NCI-H1092 (cell line): ENCODE data around the gene AASDH.

ENCODE experiments used
- DNase-seq: peaks from one replicate; lab custom pipeline; 2025; lab: John Stamatoyannopoulos, UW

Gene AASDH, protein sequence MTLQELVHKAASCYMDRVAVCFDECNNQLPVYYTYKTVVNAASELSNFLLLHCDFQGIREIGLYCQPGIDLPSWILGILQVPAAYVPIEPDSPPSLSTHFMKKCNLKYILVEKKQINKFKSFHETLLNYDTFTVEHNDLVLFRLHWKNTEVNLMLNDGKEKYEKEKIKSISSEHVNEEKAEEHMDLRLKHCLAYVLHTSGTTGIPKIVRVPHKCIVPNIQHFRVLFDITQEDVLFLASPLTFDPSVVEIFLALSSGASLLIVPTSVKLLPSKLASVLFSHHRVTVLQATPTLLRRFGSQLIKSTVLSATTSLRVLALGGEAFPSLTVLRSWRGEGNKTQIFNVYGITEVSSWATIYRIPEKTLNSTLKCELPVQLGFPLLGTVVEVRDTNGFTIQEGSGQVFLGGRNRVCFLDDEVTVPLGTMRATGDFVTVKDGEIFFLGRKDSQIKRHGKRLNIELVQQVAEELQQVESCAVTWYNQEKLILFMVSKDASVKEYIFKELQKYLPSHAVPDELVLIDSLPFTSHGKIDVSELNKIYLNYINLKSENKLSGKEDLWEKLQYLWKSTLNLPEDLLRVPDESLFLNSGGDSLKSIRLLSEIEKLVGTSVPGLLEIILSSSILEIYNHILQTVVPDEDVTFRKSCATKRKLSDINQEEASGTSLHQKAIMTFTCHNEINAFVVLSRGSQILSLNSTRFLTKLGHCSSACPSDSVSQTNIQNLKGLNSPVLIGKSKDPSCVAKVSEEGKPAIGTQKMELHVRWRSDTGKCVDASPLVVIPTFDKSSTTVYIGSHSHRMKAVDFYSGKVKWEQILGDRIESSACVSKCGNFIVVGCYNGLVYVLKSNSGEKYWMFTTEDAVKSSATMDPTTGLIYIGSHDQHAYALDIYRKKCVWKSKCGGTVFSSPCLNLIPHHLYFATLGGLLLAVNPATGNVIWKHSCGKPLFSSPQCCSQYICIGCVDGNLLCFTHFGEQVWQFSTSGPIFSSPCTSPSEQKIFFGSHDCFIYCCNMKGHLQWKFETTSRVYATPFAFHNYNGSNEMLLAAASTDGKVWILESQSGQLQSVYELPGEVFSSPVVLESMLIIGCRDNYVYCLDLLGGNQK

DNA sequence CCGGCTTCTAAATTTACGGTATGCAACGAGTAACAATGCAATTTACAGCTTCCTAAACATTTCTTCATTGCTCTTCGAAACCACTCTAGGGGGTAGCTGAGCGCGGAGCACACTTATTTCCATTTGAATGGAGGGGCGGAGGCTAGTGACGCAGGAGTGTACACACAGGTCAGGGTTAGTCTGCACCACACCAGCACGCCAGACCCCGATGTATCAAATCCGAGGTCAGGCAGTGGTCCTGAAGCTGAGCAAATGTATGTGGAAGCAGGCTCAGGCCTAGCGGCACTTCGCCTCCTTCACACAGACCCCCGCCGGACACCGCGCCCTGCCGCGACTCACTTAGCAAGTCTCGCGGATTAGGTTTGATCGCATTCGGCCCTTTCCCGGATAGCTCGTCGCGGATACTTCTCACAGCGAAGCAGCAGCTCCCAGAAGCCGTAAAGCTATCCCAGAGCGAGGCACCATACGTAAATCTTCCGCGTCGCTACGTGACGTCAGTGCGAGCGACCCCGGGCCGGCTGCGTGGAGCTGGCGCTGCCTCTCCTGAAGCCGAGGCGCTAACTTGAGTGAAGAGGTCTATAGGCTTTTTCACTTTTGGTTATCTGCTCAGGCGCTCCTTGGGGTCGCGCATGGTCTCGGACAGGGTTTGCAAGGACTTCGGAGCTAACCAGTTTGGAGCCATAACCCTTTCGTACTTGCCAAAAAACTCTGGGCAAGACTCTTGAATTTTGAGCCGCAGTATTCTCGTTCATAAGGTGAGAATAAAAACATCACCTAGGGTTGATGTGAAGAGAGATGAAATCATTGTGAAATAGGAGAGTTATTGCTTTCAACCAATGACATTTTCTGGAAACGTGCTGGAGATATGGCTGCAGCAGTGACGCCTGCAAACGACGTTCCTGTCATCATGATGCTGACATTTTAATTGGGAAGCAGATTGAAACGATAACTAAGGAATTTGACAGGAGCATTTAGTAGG, at the start of gene AASDH:
AASDH (minus strand) TSS at position 469 of the 979 bp plus-strand sequence. CDS start 3,192 bp downstream, outside the sequence.
- peak; percentile 92 for DNase-seq

DNA sequence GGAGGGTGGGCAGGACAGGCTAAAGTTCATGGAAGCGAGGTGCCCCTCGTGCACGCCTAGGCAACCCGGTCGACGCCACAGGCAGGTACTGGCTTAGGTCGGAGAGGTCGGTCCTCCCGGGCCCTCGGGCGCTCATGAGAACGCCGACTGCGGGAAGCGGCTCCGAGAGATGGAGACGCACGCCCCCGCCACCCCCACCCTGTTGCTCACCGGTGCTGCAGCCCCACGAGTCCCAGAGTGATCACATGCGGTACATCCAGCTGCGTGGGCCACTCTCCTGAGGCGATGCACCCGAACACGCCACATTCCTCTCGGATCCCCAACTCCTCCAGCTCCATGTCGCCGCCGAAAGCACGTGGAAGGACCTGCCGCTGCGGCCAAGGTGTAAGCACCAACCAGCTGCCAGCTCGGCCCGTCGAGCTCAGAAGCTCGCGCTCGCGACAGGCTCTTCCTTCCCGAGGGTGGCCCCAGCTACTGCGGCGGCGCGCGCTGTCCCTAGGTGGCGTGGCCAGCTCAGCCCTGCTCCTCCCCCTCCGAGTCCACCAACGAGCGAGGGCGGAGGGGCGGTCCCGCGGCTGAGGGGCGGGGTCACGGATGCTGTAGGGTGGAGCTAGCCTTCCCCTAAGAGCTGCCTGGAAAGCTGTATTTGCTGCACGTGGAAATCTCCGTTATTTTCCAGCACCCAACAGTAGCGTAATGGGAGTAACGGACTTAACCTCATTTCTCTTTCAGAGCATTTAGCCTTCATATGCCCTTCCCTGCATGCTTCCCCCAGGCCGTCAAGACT, 48.0 kb upstream of the AASDH start, which contains the start of gene PPAT:
PPAT (minus strand) TSS at position 476 of the 787 bp plus-strand sequence; CDS start at position 338, 138 bp downstream.
- peak; percentile 95 for DNase-seq

DNA sequence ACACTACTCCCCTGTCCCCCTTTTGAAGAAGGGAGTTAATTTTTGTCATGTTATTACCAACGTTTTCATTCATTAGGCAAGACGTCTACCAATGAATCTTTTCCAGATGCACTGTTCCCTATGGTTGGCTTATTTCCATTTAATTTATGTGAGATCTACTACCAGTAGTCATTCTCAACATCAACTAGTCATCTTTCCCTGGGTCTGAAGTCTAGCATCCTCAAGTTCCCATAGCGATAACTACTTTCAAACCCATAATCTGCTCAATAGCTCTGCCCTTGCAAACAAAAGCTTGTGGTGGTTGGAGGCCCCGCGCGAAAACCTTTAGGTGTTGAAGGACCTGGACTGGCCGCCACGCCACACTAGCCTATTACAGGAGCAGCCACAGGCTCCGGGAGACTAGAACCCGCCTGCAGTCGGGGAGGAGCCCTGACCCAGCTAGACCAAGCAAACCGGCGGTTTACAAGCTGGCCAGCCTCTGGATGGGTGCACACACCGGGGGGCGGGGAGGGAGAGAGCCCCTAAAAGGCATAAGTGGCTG, 47.4 kb upstream of the AASDH start:
- DNase-seq, result peak; percentile 58

DNA sequence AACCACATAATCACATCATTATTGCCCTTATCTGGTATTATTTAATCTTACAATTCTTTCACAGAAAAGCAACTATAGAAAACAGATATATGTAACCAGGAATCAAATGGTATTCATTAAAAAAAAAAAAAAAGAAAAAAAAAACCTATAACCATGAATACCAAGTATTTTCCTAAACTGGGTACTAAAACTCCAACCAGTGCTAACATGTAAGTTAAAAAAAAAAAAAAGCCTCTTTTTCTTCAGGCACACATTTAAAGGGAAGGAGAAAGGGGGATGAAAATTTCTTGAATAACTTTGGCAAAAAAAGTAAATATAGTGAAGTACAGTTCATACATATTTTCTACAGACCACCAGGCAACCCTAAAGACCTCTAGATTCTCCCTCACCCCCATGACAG, 46.0 kb upstream of the AASDH start:
- DNase-seq, result no peak

DNA sequence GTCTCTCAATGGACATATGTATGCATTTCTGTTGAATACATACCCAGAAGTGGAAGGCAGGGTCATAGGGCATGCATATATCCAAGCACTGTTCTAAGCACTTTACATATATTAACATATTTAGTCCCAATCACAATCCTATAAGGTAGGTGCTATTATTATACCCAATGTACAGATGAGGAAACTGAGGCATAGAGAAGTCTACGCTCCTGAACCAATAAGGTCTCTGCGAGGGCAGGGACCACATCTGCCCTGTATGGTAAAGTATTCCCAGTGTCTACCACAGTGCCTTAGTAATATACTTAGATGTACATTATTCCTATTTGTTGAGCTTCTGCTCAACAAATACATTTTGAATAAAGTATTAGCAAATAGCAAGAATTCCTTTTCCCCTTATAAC, 42.9 kb upstream of the AASDH start:
- no peak for DNase-seq

DNA sequence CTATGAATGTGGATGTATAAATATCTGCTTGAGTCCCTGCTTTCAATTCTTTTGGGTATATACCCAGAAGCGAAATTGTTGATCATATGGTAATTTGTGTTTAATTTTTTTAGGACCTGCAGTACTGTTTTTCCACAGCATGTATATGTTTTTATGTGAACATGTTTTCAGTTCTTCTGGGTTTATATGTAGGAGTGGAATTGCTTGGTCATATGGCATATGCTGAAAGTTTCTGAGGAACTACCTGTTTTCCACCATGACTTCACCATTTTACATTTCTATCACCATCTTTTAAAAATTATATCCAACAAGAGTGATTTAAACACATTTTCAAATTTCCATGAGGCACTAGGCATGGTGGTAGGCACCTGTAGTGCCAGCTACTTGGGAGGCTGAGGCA, 39.9 kb upstream of the AASDH start:
- DNase-seq, result no peak

DNA sequence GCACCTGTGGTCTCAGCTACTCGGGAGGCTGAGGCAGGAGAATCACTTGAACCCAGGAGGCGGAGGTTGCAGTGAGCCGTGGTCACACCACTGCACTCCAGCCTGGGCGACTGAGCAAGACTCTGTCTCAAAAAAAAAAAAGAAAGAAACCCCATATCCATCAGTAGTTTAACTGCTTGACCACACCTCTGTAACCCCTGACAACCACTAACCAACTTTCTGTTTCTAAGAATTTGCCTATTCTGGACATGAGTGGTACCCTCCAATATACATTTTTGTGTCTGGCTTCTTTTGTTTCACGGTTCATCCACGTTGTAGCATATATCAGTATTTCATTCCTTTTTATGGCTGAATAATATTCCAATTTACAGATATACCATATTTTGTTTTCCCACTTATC, 39.0 kb upstream of the AASDH start:
- DNase-seq, result no peak

DNA sequence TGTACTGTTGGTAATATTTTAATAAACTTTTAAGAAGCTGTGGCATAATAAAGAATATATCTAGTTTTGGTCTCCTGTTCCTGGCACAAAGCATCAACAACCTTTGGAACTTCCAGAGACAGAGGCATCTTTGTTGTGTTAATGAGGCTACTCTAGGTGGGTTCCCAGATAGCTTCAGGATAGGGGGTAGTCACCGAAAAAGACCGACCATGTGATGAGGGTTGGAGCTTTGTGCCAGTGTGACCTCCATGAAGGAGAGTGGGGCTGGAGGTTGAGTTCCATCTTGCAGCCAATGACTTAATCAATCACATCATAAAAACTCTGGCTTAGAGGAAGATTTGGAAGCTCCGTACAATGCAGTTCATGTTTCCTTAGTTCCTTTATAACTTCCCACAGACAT, 38.2 kb upstream of the AASDH start:
- DNase-seq, result no peak

DNA sequence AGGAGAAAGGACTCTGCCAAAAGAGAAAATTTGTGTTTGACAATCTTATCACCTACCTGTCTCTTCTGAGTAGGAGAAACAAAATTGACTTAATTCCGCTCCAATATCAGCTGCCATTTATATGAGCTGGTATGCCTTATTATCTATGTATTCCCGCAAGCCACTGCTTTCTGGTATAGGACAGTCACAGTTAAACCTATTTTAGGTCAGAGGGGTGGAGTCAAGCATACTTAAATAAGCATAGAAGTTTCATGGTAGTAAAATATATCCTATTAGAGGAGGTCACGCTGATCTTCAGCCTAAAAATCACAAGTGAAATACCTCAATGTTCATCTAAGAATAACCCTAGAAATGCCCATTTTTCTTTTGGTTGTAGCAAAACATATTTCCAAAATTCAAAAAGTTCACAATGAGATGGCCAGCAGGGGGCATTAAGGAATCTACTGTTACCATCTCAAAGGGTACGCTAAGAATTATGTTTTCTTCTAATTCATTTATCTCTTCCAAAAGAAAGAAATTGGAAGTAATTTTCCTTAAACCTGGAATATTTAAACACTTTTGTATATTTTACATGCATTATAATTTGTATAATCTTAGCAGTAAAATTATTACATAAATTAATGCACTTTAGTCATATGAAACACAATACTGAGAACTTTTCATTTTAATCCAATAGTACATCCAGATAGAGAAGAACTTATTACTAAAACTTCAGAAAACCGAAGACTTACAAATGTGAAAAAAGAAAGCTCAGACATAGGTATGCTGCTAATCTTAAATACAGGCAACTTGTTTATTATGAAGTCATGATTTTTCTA, 37.6 kb upstream of the AASDH start:
- DNase-seq, result no peak

DNA sequence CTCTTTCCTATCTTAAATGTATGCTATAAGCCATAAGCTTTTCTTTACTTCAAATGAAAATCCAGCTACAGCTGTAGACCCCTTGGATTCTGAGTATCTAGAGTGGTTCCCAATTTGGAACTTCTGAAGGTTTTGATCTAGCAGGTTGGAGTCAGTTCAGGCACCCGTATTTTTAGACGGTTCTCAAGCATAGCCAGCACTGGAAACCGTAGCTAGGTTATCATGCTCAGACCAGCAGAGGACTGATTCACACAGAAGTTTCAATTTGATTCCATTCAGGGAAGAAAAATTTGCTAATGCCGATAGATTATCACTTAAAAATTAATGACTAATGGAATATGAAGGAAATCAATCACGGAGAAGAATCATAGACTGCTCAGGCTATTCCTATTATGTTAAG, 36.9 kb upstream of the AASDH start:
- DNase-seq, result no peak

DNA sequence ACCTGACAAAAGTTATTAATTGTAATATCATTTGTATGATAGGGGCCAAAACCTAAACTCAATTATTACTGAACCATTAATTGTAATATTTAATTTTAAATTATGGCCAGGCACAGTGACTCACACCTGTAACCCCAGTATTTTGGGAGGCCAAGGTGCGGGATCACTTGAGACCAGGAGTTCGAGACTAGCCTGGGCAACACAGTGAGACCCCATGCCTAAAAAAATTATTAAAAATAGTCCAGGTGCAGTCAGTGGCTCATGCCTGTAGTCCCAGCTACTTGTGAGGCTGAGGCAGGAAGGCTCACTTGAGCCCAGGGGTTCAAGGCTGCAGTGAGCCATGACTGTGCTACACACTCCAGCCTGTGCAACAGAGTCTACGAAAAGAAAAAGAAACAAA, 30.1 kb upstream of the AASDH start:
- DNase-seq, result no peak

DNA sequence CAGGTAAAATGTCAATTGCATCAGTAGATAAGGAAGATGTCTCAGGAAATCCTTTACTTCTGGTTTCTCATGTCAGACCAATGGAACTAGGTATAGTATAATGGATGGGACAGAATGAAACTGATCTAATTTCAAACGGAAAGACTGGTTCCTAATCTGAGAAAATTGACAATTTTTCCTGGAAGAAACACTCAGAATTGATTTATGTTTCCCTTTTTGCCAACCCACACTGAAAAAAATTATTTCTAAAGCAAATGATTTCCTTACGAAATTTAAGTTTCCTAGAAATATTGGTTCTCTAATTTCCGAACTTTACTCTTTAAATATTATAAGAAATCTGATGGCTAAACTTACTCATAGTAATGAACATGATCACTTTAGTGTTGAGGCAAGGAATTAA, 29.1 kb upstream of the AASDH start:
- no peak for DNase-seq

DNA sequence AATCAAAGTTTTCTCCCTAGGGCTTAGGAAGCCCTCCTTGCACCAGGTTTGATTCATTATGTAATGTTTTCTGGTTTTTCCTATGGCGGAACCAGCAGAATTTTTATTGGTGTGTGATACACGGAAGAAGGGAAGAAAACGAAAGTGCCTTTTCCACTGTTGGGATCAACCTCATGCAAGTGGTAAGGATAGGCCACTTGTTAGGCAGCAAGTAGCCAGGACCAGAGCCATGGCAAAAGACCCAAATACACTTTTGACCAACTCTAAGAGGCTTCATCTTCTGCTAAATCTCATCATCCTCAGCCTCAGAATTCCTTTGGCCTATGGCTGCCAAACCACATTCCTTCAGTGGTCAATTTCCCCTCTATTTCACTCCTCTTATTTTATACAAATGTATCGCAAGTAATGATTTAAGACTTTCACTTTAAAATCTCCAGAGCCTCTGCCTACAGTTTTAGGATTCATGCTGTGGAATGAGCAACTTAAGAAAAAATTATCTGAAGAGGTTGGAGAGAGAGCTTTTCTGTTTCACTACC, 26.9 kb upstream of the AASDH start:
- no peak for DNase-seq

DNA sequence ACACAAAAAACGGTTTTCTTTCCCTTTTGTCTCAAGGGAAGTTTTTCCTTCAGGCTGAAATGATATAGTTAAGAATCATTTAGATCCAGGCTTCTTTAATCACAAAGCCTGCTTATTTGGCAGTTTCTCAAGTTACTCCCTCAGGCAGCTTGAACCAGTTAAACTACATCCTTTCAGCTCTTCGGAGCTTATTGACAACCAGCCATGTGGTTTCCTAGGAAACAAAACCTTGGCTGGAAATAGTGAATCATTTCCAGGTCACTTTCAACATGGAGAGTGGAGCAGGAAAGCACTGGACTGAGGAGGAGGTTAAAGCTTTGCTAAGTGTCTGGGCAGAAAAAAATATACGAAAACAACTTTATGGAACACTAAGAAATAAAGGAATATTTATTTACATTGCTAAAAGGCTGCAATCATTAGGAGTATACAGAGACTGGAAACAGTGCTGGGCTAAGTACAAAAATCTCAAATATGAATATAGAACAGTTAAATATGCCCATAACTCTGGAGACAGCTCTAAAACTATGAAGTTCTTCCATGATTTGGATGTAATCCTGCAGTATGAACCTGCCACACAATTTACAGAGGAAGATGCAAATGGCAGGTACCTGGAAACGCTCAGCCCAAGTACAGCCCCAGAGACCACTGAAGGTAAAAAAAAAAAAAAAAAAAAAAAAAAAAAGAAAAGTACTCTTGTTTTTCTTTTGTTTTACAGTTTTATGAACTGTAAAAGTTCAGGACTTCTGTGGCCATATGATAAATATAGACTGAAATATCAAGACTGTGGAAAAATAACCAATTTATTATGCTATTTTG, 23.2 kb upstream of the AASDH start:
- peak; percentile 86 for DNase-seq

DNA sequence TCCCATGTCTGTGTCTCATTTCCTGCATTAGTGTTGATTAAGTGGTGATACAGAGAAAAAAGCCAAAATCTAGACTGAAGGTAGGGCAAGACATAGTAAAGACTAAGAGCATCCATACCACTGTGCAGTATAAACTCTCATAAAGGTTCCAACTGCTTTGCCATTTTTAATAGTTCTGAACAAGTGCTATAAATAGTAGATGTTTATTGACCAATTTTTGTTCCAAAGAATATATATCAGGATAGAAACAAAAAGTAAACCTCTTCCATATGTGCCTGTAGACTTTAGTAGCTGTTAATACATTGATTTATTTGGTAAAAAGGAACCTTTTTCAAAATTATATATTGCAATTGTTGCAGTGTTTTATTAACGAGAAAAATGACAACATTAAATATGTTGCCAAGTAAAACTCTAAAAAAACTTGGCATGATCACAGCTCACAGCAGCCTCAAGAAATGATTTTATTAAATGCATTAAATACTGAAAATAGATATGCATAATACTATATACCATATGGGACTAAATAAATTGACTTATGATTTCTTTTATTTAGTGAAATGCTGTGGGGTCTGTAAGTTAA, 22.3 kb upstream of the AASDH start:
- DNase-seq, result no peak

DNA sequence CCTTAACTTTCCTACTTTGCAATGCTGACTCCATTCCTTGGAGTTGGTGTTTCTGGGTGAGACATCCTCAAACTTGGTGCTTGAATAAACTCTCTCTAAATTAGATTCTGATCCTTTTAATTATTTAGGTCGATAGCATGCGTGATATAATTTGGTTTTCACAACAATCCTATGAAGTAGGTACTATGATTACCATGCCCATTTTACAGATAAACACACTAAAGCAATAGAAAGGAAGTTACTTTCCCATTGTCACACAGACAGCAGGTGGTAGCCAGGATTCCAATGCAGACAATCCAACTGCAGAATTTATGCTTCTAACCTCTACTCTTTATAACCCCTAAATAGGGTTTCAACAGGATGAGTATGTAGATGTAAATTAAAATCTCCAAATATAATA, 21.7 kb upstream of the AASDH start:
- DNase-seq, result no peak

DNA sequence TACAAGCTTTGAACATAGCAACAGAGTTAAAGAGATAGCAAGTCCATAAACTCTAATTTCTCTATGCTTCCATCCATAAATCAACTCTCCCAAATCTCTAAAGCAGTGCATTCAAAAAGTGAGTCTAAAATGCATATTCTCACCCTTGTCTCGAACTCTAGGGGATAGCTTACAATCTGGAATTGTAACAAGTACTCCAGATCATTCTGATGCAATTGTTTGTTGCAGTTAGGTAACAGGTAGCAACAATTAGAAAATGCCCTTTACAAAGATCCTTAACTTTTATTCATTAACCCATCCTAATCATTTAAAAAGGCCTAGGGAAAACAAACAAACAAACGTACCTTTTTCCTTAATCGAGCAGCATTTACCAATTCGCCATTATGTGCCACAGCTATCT, 18.9 kb upstream of the AASDH start:
- DNase-seq, result no peak

DNA sequence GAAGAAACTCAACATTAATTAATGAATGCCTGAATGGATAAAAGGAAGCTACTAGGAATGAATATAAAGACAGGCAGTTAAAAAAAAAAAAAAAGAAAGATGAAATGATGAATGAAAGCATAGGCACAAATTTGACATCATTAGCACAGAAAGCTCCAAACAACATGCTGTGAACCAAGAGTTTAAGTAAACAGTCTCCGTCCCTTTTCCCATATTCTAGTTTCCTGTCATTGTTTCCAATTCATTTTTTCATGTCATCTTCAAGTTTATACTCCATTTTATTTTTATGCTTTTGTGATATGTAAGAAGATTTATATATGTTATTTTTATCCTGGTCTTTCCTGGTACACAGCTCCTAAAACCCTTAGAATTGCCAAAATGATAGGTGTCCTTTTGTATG, 17.7 kb upstream of the AASDH start:
- DNase-seq, result no peak
